Brain pericyte (primary cell): ENCODE results near the gene RARB.
A peak's percentile ranks its signal among the peaks of the same experiment; 100 is the strongest.

Source experiments
- DNase-seq: peaks from one replicate; pipeline ENCODE4 v3.0.0-alpha.2; 2012; ENCODE audit warnings: low read depth, low spot score

Gene RARB

GRCh38 chr3:25507811-25508210 lies 79.7 kb downstream of the RARB start:
- no peak for DNase-seq

- no peak for DNase-seq
Observed at GRCh38 chr3:25508433-25508832, 80.4 kb downstream of the RARB start.

GRCh38 chr3:25508901-25509300 lies 80.8 kb downstream of the RARB start:
- no peak for DNase-seq

- DNase-seq, result no peak
Observed at GRCh38 chr3:25510797-25511196, 82.7 kb downstream of the RARB start.

- no peak for DNase-seq
Observed at GRCh38 chr3:25511972-25512721, 84.1 kb downstream of the RARB start.

GRCh38 chr3:25513642-25514266 lies 85.7 kb downstream of the RARB start:
- no peak for DNase-seq

- no peak for DNase-seq
Observed at GRCh38 chr3:25515171-25515570, 87.1 kb downstream of the RARB start.

- DNase-seq, result no peak
Observed at GRCh38 chr3:25520926-25521559, 93.0 kb downstream of the RARB start.

GRCh38 chr3:25527336-25527735 lies 99.3 kb downstream of the RARB start:
- no peak for DNase-seq

- peak; percentile 11 for DNase-seq
Observed at GRCh38 chr3:25527801-25528200, 99.7 kb downstream of the RARB start.

GRCh38 chr3:25531971-25532370 lies 103.9 kb downstream of the RARB start:
- no peak for DNase-seq

- DNase-seq, result no peak
Observed at GRCh38 chr3:25532431-25533162, 104.5 kb downstream of the RARB start.

GRCh38 chr3:25533399-25533798 lies 105.3 kb downstream of the RARB start:
- no peak for DNase-seq

GRCh38 chr3:25534007-25534406 lies 105.9 kb downstream of the RARB start:
- DNase-seq, result no peak

GRCh38 chr3:25536521-25537391 lies 108.7 kb downstream of the RARB start:
- DNase-seq, result no peak

GRCh38 chr3:25537516-25537915 lies 109.5 kb downstream of the RARB start:
- no peak for DNase-seq

- DNase-seq, result no peak
Observed at GRCh38 chr3:25540273-25540672, 112.2 kb downstream of the RARB start.

- no peak for DNase-seq
Observed at GRCh38 chr3:25542492-25543039, 114.5 kb downstream of the RARB start.

GRCh38 chr3:25547103-25547502 lies 119.0 kb downstream of the RARB start:
- DNase-seq, result no peak

- no peak for DNase-seq
Observed at GRCh38 chr3:25547943-25548674, 120.0 kb downstream of the RARB start.
